A673 (cell line): ENCODE data around the gene DENND6A. TPM values are rescaled to one million over a fixed set of nuclear protein-coding genes. Genes with fewer than 3 reads are reported as not detected.

Source experiments
- BruUV-seq: library from RNA; stranded (reverse); fragments of 400-500 nt; replicated peaks from 2 replicates; lab custom pipeline; 2021; lab: Mats Ljungman, UMichigan
- CTCF ChIA-PET: fragments of 300-600 bp; sonication (Branson Sonifier 250); formaldehyde crosslinking; loops from one replicate; lab custom pipeline; 2022; ENCODE audit warnings: antibody characterized with exemption; lab: Charles Lee
- POLR2A ChIA-PET: fragments of 300-600 bp; sonication (Branson Sonifier 250); formaldehyde crosslinking; loops from one replicate; lab custom pipeline; 2022; ENCODE audit warnings: antibody characterized with exemption; ENCODE audit not compliant: low non-redundant PET; lab: Charles Lee
- DNase-seq: peaks from one replicate; pipeline ENCODE4 v3.0.0-alpha.2; 2015; ENCODE audit warnings: low spot score
- H3K27ac ChIP-seq: fragments of 200-600 bp; sonication (generic); 2 replicates; pipeline ENCODE4 v1.5.1; 2016; ENCODE audit warnings: mixed run types, low read depth, mild to moderate bottlenecking, mixed read lengths, antibody characterized with exemption, low read length; ENCODE audit not compliant: poor library complexity, severe bottlenecking
- H3K27me3 ChIP-seq: fragments of 200-600 bp; sonication (generic); replicated peaks from 2 replicates; pipeline ENCODE4 v1.6.1; 2017; ENCODE audit warnings: mixed run types, low read depth, mild to moderate bottlenecking, mixed read lengths, antibody characterized with exemption, low read length; ENCODE audit not compliant: insufficient read depth, poor library complexity
- H3K36me3 ChIP-seq: fragments of 200-600 bp; sonication (generic); 2 replicates; pipeline ENCODE4 v1.6.1; 2016; ENCODE audit warnings: mixed run types, mild to moderate bottlenecking, mixed read lengths, antibody characterized with exemption, low read length; ENCODE audit not compliant: insufficient read depth, poor library complexity, severe bottlenecking
- H3K4me1 ChIP-seq: fragments of 200-600 bp; sonication (generic); 2 replicates; pipeline ENCODE4 v1.6.1; 2017; ENCODE audit warnings: mixed run types, mild to moderate bottlenecking, mixed read lengths, antibody characterized with exemption, low read length; ENCODE audit not compliant: insufficient read depth, poor library complexity, severe bottlenecking
- H3K4me3 ChIP-seq: fragments of 200-600 bp; sonication (generic); 2 replicates; pipeline ENCODE4 v1.5.1; 2016; ENCODE audit warnings: low read depth, mixed run types, mild to moderate bottlenecking, mixed read lengths, low read length; ENCODE audit not compliant: poor library complexity, severe bottlenecking
- H3K9me3 ChIP-seq: fragments of 200-600 bp; sonication (generic); 2 replicates; pipeline ENCODE4 v1.6.1; 2016; ENCODE audit warnings: mixed run types, low read depth, mild to moderate bottlenecking, mixed read lengths, antibody characterized with exemption, low read length; ENCODE audit not compliant: poor library complexity, severe bottlenecking
- CTCF ChIP-seq: fragments of 300-800, 200-600 bp; sonication (generic); conservative IDR thresholded peaks from 2 replicates; pipeline ENCODE4 v1.5.1; 2017; ENCODE audit warnings: low read depth, mild to moderate bottlenecking, antibody characterized with exemption, low read length, moderate library complexity, mixed read lengths
- EZH2 ChIP-seq: fragments of 200-600 bp; sonication (generic); IDR thresholded peaks from 2 replicates; pipeline ENCODE4 v1.6.1; 2017; ENCODE audit warnings: borderline replicate concordance, low read depth, mild to moderate bottlenecking, mixed read lengths, antibody characterized with exemption, low read length; ENCODE audit not compliant: poor library complexity, severe bottlenecking
- intact Hi-C: fragments of 100-400 bp; cut with micrococcal nuclease; formaldehyde crosslinking; loops from one replicate; pipeline ENCODE4 v1.10.0; 2022; ENCODE audit not compliant: unreplicated experiment
- total RNA-seq: library from RNA; stranded (reverse); gene quantifications from 2 replicates; pipeline ENCODE4 v1.2.3, GENCODE V29; 2021

The DENND6A gene
- total RNA-seq, 1 experiment from 2014 or later, result 22.1 TPM

DNA sequence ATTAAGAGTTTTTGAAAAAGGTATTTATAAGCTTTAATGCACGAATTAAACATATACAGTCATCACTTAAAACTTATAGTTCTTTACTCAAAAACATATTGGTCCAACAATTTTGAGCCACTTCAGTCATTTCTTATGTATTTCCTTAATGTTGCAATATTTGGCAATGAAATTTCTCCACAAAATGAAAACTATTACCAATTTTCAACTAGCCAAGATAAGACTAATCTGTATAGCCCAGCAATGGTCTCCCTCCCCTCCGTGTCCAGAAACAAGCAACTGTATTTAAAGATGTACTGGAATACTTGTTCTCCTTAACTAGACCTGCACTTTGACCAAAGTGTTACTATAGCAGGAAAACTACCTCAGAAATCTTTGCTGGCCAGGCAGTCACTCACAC, 105.0 kb downstream of the DENND6A start:
- ChIA-PET CTCF (no interaction called here), POLR2A (no interaction called here)
- H3K4me3 ChIP-seq, result no peak overlapping the region
- no peak for DNase-seq
- BruUV-seq, result no TSS peak
- H3K27ac ChIP-seq, result no peak overlapping the region
- intact Hi-C loops, result no loop called here
- H3K27me3 ChIP-seq, result no peaks in the 10 kb centered on the region
- TF ChIP-seq CTCF, result no peak
- TF ChIP-seq EZH2, result no peak
- H3K9me3 ChIP-seq, result no peaks in the 10 kb centered on the region
- peaks cover 3% of the 10 kb centered on the region for H3K36me3 ChIP-seq
- no peaks in the 10 kb centered on the region for H3K4me1 ChIP-seq

DNA sequence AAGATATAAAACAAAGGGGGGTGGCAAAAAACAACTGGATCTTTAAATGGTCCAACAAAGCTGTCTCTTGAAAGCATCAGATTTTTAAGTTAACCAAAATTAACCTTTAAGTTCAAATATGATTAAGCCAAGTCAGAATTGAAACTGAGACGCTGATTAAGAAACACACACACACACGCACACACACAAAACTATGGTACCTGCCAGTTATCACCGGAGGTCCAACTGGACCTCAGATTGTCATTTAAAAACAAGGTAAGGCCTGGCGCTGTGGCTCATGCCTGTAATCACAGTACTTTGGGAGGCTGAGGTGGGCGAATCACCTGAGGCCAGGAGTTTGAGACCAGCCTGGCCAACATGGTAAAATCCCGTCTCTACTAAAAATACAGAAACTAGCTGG, 106.1 kb downstream of the DENND6A start:
- Histone ChIP-seq H3K9me3 (no peaks in the 10 kb centered on the region), H3K36me3 (peaks cover 3% of the 10 kb centered on the region), H3K4me1 (no peaks in the 10 kb centered on the region), H3K27me3 (no peaks in the 10 kb centered on the region), H3K27ac (no peak overlapping the region), H3K4me3 (no peak overlapping the region)
- CTCF ChIA-PET, result no interaction called here
- intact Hi-C loops, result no loop called here
- no TSS peak for BruUV-seq
- POLR2A ChIA-PET, result no interaction called here
- no peak for DNase-seq
- TF ChIP-seq EZH2 (no peak), CTCF (no peak)

DNA sequence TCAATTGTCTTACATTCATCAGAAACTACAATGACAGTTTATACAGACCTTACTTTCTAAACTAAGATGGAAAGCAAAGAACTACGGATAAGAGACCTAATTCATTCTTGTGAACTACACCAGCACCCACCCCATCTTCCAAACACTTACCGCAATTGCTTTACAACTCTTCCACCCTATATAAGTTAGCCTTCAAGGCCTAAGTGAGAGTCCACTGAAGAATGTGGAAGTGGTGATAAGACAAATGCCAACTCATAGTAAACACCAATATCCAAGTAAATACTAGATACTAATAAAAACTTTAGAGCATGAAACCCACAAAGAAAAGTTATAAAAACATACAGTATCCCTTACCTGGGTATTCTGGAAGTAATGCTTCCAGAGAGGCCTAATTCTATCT, 109.3 kb downstream of the DENND6A start:
- Histone ChIP-seq H3K27me3 (no peaks in the 10 kb centered on the region), H3K4me1 (no peaks in the 10 kb centered on the region), H3K4me3 (no peak overlapping the region), H3K9me3 (no peaks in the 10 kb centered on the region), H3K27ac (no peak overlapping the region), H3K36me3 (peaks cover 3% of the 10 kb centered on the region)
- intact Hi-C loops, result no loop called here
- ChIA-PET POLR2A (no interaction called here), CTCF (no interaction called here)
- TF ChIP-seq CTCF, result no peak
- no peak for TF ChIP-seq EZH2
- BruUV-seq, result no TSS peak
- DNase-seq, result no peak
